Muscle of back (tissue), 11 donors: ENCODE results near the gene CLIC6. TPM values are rescaled to one million over a fixed set of nuclear protein-coding genes. Genes with fewer than 3 reads are reported as not detected.

Source experiments
- DNase-seq, 3 donors: peaks; one replicate each; pipeline versions ENCODE4 v3.0.0 to v3.0.0-alpha.2; 2013
- polyA plus RNA-seq, 10 donors: library from polyadenylated mRNA; unstranded; fragments of 120-200 nt; gene quantifications; one replicate each; pipeline ENCODE4 v1.2.1, GENCODE V29; 2013; ENCODE audit not compliant: insufficient read length in 10 of 10

CLIC6 gene
- polyA plus RNA-seq, 10 donors, result 0.05 to 0.07 (median 0.06) TPM; not detected in 5

DNA sequence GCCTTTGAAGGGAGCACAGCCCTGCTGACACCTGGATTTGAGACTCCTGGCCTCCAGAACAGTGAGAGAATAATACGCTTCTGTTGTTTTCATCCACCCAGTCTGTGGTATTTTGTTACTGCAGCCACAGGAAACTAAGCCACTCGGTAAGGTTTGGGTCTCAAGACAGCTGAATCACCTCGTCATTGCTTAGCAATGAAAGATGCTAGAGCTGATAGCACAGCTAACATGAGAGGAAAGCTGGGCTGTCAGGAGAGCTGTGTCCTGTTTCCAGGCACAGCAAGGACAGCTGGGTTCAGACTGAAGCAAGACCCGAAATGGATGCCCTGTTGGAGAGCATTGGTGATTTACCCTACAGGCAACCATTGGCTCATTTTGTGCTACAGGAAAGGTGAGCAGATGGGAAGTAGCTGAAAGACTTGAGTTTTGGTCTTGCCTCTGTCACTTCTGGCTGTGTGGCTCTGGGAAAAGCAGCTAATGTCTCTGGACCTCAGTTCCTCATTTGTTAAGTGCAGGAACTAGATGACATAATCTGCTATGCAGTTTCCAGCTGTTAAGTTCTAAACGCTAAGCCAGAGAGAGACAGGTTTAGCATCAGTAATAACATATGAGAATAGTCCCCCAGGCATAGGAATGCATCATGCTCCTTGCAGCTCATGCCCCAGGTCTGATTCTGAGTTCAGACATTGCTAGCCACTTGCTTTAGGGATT lies 58.0 kb downstream of the CLIC6 start:
- no peak for DNase-seq

DNA sequence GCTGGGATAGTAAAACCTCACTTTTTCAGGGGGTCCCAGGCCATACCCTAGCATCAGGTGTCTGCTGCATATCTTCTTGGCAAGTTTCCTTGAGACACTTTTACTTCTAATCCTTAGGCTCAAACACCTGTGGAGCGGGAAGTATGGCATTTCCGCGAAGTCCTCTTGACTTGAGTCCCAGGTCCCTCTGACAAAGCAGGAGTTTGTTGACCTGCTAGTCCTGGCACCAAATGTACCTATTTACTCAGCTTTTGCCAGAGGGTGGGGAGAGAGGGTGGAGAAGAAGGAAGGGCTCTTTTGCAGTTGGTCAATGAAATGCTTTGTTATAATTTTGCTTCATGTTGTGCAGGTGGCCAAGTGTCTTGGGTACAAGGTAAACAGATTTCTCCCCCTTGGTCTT lies 59.7 kb downstream of the CLIC6 start:
- no peak for DNase-seq

DNA sequence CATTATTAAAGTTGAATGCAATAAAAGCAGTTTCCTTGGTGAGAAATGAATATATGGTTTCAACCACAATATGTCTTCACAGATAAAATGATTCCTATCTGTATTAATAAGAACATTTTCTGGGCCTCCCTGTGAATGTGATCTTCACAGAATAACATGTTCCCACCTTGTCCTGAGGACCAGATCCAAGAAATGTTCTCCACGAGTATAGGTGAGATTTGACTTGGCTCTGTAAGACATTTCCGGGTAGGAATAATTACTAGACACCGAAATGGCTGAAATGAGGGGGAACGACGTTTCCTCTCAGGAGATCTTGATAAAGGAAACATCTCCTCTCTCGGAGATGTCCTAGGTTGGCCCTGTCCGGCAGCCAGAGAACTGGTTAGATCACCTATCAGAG lies 61.4 kb downstream of the CLIC6 start:
- no peak for DNase-seq

- DNase-seq, result no peak
These were observed 62.1 kb downstream of the CLIC6 start for GRCh38 chr21:34730756-34731445.

DNA sequence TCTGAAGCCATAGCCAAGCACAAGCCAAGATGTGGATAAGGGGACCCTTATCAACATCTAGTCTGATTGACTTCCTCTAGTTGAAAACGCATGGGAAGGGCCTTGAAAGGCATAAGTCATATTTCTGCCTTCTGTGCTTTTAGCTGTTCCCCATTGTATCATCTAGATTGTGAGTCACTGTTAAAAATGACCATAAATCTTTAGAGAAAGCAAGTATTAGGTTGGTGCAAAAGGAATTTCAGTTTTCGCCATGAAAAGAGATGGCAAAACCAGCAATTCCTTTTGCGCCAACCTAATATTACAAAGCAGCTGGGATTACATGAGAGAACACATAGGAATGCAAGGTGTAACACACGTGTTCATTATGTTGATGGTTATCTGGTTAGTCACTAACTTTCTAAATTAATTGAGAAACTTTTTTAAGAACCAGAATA lies 63.6 kb downstream of the CLIC6 start:
- no peak for DNase-seq

DNA sequence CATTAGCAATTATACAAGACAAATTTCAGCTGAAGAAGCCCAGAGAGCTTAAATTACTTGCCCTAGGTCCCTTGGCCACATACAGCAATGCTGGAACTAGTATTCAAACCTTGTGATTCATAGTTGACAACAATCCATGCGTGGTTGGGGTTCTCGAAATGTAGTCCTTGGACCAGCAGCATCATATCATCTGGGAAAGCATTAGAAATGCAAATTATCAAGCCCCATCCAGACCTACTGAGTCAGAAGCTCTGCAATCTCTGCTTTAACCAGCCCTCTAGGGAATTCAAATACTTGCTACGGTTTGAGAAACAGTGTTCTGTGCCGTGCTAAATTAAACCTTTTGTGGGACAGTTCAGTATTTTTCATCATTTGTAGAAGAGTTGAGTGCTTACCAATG lies 65.1 kb downstream of the CLIC6 start:
- no peak for DNase-seq

DNA sequence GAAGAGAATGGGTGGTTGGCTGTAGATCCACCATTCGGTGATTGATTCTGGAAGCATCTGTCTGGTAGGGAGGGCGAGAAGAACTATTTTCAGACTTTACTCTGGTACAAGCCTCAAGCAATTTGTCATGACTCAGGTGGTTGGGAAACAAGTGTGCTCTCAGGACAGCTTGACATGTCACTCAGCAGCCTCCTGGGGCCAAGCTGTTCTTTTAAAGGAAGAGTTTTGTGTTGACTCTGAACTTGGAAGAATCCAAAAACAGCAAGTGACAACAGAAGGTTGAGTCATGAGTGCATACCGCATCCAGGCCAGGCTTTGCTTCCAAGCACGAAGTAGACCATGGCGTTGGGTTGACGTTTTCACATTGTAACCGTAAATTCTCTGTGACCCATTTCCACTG lies 65.9 kb downstream of the CLIC6 start:
- DNase-seq, result no peak

DNA sequence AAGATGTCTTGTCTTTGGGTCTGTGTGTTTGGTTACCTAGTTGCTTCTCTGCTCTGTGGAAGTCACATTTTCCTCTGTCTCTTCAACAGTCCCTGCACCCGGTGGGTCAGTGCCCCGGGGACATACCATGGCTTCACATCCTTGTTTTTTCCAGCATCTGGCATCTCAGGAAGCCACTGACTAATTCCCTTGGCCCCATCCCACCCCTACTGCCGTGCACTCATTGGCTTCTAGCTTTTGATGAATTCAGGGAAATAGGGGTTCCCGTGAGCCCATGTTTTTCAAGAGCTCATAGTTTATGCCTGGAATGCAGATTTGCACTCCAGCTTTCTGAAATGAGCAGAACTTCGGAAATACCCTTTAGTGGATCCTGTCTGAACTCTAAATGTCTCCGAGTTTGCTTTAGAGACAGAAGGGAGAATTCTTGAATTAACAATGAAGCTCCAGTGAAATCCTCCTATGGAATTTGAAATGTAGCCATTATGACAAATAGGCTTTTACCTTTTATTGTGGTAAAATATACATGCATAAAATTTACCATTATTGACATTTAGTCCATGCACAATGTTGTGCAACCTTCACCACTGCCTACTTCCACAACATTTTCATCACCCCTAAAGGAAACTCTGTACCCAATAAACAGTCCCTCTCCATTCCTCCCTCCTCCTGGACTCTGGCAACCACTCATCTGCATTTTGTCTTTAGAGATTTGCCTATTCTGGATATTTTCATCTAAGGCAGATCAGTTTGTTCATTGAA lies 67.5 kb downstream of the CLIC6 start:
- no peak for DNase-seq

DNA sequence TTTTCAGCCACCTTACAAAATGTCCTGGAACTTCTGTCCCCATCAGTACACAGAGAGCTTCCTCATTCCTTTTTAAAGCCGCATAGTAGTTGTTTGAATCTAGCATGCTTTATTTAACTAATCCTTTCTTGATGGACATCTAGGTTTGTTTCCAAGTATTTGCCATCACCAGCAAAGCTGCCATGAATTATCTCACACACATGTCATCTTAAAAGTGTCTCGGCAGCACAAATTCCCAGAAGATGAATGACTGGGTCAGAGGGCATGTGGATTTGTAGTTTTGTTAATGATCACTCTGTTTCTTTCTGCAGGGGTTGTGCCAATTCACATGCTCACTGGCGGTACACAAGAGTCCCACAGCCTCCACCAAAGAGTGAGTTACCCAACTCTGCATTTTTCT lies 68.3 kb downstream of the CLIC6 start:
- DNase-seq, result no peak

- DNase-seq, result no peak
These were observed 71.4 kb downstream of the CLIC6 start for GRCh38 chr21:34740198-34740597.

DNA sequence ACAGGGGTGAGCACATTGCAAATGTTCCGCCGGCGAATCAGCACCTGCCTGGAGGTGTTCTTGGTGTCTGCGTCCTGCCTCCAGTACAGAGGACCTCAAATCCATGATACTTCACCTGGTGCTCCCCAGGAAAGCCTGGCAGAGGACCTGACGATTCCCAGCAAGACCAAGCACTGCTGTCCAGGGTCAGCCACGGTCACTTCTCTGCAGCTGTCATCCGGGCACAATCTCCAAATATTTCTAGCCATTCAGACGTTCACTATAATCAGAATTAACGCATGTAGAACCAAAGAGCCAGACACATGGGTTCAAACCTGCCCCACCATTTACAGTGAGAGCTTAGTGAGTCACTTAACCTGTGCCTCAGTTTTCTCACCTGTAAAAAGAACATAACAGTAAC lies 74.5 kb downstream of the CLIC6 start:
- DNase-seq, result no peak

DNA sequence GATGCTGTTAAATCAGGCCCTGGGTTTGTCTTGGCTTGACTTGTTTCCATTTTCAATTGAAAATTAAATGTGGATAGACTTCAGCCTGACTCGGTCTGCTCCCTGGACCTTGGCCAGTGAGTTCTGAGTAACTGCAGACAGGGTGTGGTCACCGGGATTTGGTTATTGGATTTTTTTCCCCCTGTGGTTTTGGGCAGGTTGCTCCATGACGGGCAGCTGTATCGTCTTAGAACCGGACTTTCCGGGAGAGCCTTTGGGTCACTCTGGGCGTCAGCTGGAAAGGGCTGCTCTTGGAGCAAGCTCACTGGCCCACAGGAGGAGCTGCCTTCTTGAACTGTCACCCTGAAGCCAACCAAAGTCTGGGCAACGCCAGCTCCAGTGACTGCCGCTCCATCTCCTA lies 75.0 kb downstream of the CLIC6 start:
- peak; percentile 8 to 13 (median 13) for DNase-seq

DNA sequence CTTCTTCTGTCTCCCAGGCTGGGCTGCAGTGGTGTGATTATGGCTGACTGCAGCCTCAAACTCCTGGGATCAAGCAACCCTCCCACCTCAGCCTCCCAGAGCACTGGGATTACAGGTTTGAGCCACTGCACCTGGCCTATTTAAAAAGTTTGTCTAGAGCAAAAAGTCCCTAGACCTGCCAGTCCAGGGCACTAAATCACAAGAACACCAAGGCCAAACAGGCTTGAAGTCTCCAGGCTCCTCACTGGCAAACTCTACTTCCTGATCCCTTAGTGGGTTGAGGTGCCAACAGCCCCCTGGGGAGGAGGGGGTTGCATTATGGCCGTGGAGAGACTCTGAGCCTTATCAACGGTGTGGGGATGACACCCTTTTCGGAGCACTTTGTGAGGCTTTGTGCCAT lies 76.0 kb downstream of the CLIC6 start:
- no peak for DNase-seq

DNA sequence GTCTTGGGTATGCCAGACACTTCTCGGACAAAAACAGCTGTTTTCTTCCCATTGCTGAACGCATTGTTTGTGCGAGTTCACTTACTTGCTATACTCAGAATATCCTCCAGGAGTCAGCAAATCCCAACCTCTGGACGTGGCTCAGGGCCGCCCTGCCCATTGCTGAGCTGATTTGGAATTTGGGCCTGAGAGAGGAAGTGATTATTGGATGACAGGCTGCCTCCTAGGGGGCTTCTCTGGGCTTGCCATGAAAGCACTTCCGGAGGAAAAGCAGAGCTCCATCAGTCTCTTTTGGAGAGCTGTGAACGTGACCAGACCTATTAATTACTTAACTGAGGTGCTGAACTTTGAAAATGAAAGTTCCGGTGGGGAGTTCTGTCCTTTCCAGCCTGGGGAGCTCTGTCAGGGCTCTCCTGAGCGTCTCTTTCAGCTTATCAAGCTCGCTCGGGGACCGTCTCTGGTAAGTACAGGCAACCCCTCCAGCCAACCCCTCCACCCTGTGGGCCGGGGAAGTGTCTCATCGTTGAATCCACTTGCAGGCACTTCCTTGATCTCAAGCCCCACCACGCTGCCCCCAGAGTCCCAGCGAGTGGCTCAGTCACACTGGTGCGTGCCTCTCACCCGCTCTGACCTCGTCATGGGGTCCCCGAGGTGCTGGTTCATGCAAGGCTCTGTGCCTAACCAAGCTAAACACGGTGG lies 76.9 kb downstream of the CLIC6 start:
- peak; percentile 76 to 90 (median 82) for DNase-seq

DNA sequence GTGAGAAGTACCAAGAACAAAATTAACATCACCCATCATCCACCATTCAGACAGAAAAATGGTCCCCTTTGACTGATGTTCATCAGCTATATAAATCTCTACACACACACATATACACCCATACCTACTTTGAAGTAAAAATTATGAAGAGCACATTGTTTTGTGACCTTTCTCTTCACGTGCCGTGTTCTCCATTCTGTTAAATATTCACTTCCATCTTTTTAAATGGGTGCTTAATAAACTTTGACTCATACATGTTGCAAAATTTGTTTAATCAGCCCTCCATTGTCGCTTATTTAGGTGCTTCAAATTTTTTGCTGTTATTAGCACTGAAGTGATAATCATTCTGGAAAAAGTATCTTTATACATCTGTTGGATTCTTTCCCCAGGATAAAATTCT lies 80.1 kb downstream of the CLIC6 start:
- DNase-seq, result no peak

DNA sequence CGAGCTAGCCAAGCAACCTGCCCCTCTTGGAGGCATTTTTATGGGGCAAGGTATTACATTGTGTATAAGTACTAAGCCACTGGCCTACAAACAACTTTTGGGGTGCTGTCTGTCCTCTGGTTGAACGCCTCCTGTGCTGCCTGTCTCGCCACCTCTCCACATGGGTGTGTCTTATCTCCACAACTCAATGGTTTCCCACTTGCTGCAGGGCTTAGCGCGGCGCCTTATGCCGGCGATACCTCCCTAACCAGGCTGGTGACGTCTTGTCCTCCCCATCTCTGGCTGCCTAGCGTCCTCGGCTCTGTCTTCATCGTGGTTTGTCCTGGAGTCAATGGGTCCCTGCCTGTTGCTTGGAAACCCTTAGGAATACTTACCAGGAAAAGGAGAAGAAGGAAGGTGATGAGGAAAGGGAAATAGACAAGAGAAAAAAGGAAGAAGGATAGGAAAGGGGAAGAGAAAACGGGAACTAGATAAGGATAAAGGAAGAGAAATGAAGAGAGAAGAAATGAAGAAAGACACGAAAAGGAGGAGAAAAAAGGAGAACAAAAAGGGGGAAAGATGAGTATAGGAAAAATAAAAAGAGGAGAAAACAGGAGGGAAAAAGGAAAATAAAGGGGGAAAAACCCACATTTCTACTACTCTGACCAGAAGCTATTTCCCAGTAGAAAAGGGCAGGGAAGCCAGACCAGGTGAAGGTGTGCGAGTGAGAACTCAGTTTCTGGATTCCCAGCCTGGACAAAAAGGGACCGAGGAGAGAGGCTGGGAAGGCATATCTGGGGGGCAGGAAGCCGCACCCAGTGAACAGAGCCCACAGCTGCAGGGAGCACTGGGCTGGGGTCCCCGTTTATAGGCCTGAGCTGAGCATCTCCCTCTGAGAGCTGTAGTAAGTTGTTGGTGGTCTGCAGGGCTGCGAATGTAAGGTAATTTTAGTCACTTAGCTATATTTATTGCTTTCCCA lies 86.2 kb downstream of the CLIC6 start:
- DNase-seq, result no peak

DNA sequence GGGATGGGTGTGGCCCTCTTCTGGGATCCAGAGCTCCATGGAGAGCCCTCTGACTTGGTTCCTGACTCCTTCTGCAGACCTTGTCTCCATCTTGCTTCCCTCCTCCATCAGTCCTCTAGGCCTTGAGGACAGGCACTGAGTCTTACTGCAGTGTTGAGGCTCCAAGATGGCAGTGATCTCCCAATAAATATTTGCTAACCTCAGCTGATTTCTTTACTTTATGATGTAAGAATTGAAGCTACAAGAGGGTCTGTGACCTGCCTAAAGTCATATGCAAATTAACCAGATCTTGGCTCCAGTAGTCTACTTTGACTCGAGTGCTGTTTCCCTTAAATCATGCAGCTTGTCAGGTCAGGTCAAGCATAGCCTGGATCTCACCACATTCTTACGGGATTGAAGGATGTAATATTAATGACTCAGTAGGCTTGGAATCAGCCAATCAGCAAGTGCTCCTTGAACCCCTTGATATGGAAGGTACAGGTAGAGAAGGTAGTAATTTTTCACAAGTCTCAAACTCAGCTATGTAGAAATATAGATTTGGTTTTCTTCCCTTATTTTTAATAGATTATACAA lies 93.0 kb downstream of the CLIC6 start:
- DNase-seq, result no peak

DNA sequence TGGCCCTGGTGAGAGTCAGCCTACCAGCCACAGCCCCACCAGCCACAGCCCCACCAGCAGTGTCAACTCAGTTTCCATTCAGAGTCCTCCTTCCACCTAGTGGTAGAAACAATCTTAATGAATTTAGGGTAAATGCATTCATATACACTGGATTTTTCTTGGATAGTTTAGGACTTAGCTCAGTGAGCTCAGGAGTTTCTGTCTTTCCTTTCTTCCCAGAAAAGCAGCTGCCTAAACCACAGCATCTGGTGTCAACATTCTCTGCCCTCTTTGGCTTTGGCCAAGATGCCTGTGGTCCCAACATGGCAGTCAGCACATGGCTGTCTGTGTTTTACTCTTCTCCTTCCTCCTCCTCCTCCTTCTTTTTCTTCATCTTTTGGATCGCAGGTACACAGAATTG lies 94.0 kb downstream of the CLIC6 start:
- no peak for DNase-seq

GRCh38 chr21:34764715-34765284 lies 96.0 kb downstream of the CLIC6 start:
- no peak for DNase-seq

DNA sequence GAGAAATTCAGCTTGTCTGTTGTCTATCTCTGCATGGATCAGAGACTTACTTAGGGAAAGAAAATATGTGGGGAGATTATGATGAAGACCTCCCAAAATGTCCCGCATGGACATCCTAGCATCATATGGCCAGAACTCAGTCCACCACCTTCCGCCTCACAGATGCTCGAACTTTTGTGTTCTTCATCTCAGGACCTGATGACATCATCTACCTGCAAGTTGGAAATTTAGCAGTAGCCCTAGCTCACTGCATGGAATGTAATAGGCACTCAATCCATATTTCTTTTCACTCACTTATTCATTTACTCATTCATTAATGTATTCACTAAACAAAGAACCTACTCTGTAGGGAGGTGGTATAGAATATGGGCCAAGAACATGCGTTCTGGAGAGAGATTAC lies 96.8 kb downstream of the CLIC6 start:
- no peak for DNase-seq
